Activated CD4-positive, alpha-beta T cell treated with anti-CD3 and anti-CD28 coated beads, Interleukin-2, amount 50 U/mL, for 48 hours (primary cell): ENCODE data around the gene TTC34.

Source experiments
- DNase-seq, 2 experiments: peaks; one replicate each; pipeline ENCODE4 v3.0.0-alpha.2; 2020

The TTC34 gene

DNA sequence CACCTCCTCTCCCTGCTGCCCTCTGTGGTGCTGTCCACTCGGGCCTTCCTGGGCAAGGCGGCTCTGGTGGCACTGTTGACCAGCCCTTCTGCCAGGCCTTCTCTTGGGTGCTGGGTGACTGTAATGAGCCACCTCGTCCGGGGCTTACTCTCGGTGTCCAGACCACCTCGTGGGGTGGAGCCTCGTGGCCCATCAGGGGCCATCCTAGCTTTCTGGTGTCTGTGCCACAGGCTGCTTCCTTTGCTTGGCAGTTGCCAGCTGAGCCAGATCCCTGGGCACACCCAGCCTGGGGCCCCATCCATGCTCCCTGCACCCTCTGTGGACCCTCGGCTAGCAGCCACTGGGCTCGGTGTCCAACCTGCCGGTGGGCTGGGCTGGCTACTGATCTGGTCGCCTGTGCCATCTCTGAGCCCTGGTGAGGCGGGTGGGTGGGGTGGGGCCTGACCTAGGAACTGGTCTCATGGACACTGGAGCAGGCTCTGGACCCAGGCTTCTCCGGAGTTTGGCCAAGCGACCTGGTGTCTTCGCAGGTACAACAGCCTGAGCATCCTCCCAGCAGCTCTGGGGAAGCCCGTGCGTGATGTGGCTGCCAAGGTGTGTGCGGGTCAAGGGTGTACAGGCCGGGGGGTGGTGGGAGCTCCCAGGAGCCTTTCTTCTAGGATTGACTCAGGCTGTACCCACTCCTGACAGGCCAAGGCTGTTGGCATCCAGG, 213.5 kb downstream of the TTC34 start:
- DNase-seq: no peak

DNA sequence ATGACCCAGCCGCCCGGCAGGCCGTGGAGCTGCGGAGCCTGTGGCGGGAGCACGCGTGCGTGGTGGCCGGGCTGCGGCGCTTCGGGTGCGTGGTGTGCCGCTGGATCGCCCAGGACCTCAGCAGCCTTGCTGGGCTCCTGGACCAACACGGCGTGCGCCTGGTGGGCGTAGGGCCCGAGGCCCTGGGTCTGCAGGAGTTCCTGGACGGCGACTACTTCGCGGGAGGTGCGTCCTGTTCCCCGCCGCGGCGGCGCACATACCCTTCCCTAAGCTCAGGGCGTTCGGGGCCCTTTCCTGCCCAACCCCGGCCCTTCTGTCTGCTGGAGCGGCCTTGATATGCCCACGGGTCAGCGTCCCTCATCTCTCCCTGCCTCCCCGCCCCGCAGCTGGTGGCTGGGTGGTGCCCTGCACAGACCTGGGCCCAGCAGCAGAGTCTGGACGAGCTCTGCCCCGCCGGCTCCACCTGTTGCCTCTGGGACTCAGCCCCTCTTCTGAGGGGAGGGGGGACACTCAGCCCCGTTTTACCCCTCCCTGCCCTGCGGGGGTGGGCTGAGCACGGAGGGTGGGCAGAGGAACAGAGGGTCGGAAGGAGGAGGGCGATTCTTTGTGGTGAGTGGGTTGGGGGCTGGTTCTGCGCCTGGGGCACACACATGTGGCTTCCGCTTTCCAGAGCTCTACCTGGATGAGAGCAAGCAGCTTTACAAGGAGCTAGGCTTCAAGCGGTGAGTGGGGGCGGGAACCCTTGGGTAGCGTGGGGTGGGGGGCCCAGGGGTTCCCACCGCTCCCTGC, 214.2 kb downstream of the TTC34 start:
- peak in 1 of 2 experiments; percentile 45 for DNase-seq

DNA sequence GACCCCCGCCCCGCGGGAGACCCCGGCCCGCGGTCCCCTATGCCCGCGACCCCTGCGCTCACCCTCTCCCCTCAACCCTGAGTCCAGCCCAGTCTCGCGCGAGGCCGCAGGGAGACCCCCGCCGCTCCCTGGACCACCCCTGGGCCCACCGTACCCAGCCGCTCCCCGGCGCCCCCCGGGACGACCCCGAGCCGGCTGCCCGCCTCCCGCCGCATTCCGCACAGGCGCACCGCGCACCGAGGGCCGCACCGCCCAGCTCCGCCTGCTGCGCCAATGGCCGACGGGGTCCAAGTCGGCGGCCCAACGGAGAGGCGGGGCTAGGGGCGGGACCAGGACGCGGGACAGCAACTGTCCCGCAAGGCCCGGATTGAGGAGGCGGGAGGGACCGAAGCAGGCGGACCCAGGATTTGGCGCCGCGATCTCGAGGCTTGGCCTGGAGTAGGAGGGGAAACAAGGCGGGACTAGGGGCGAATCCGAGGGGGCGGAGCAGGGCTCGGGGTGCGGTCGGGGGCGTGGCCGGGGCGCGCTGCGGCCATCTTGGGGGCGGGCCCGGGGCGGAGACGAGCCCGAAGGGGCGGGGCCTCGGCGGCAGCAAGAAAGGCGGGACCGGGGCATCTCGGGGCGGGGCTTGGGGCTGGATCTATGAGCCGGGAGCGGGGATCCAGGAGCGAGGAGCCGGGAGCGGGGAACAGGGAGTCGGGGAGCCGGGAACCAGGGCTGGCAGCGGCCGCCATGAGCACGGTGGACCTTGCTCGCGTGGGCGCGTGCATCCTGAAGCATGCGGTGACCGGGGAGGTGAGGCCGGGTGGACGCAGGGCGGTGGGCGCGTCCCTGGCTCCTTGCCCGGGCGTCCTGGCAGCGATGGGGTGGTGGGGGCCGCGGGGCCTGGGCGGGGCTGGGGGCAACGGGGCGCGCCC, 215.1 kb downstream of the TTC34 start, which contains the start of gene PRXL2B:
PRXL2B (plus strand) TSS at position 624 of the 917 bp plus-strand sequence; CDS start at position 733, 109 bp downstream.
- peak; percentile 99 for DNase-seq
